Measurements from ENCODE around the gene CSNK1D.

Gene CSNK1D

GRCh38 chr17:82236142-82236971, 37.1 kb downstream of the CSNK1D start:
- Histone ChIP-seq H3K14ac (ENCODE audit: low read length) (no peak overlapping the region), H3K36me3 (ENCODE audit: control insufficient read depth in 1 of 2, insufficient read depth in 2 of 2, low read length in 2 of 2) (peaks cover 46 to 59% of the 10 kb centered on the region in 2 experiments), H2BK5ac (ENCODE audit: low read depth, low read length, poor library complexity) (peak overlapping the region; percentile 11), H3K4me2 (ENCODE audit: low read length) (no peak overlapping the region), H3K79me2 (ENCODE audit: control insufficient read depth, insufficient read depth, low read length, poor library complexity) (peaks cover 8% of the 10 kb centered on the region), H3K18ac (ENCODE audit: low read length) (peak overlapping the region; percentile 7), H3K4ac (ENCODE audit: low read depth, low read length) (no peak overlapping the region), H3K4me3 (ENCODE audit: low read depth, low read length) (no peak overlapping the region), H4K12ac (ENCODE audit: low read depth, low read length) (peak overlapping the region; percentile 34), H3K23ac (ENCODE audit: low read length) (no peak overlapping the region), H3K9ac (ENCODE audit: low read length) (no peak overlapping the region), H3K9me3 (ENCODE audit: insufficient read depth, low read depth, low read length) (peaks cover 2% of the 10 kb centered on the region), H3K27ac (ENCODE audit: low read depth, low read length) (peak overlapping the region; percentile 18), H4K91ac (ENCODE audit: low read depth, low read length) (peak overlapping the region; percentile 32), H2BK120ac (ENCODE audit: insufficient read depth, low read length, poor library complexity) (no peak overlapping the region), H3K4me1 (ENCODE audit: control insufficient read depth in 1 of 2, insufficient read depth in 2 of 2, low read length in 2 of 2) (peaks cover 32 to 38% of the 10 kb centered on the region in 2 experiments), H3K79me1 (ENCODE audit: low read length) (peaks cover 17% of the 10 kb centered on the region), H4K8ac (ENCODE audit: low read depth, low read length) (peak overlapping the region; percentile 21), H2AFZ (ENCODE audit: insufficient read depth, low read length, poor library complexity) (no peak overlapping the region), H2BK12ac (ENCODE audit: low read length) (peak overlapping the region; percentile 11), H2AK5ac (ENCODE audit: low read length) (peak overlapping the region; percentile 7), H3K27me3 (ENCODE audit: insufficient read depth, low read length) (no peaks in the 10 kb centered on the region)
- no CpG with 5 or more reads among the region's 44 CpGs for WGBS (ENCODE audit: extremely low coverage, insufficient coverage, insufficient read length)
- peak in 1 of 2 donors; percentile 59 for DNase-seq

- peak overlapping the region; percentile 32 for H4K91ac ChIP-seq (ENCODE audit: low read depth, low read length)
- H2BK5ac ChIP-seq (ENCODE audit: low read depth, low read length, poor library complexity), result no peak overlapping the region
- H3K18ac ChIP-seq (ENCODE audit: low read length), result peak overlapping the region; percentile 2
- no peak overlapping the region for H3K4me2 ChIP-seq (ENCODE audit: low read length)
- peak overlapping the region; percentile 9 for H2BK120ac ChIP-seq (ENCODE audit: insufficient read depth, low read length, poor library complexity)
- H3K4ac ChIP-seq (ENCODE audit: low read depth, low read length), result peak overlapping the region; percentile 17
- WGBS (ENCODE audit: extremely low coverage, insufficient coverage, insufficient read length), result no CpG with 5 or more reads among the region's 15 CpGs
- H2AK5ac ChIP-seq (ENCODE audit: low read length), result peak overlapping the region; percentile 7
- H3K36me3 ChIP-seq (ENCODE audit: control insufficient read depth in 1 of 2, insufficient read depth in 2 of 2, low read length in 2 of 2), result peaks cover 43 to 55% of the 10 kb centered on the region in 2 experiments
- peaks cover 19% of the 10 kb centered on the region for H3K79me1 ChIP-seq (ENCODE audit: low read length)
- peaks cover 2% of the 10 kb centered on the region for H3K9me3 ChIP-seq (ENCODE audit: insufficient read depth, low read depth, low read length)
- H2AFZ ChIP-seq (ENCODE audit: insufficient read depth, low read length, poor library complexity), result no peak overlapping the region
- H4K12ac ChIP-seq (ENCODE audit: low read depth, low read length), result no peak overlapping the region
- H3K79me2 ChIP-seq (ENCODE audit: control insufficient read depth, insufficient read depth, low read length, poor library complexity), result peaks cover 9% of the 10 kb centered on the region
- H3K14ac ChIP-seq (ENCODE audit: low read length), result no peak overlapping the region
- H4K8ac ChIP-seq (ENCODE audit: low read depth, low read length), result peak overlapping the region; percentile 21
- H3K4me3 ChIP-seq (ENCODE audit: low read depth, low read length), result no peak overlapping the region
- peaks cover 32 to 42% of the 10 kb centered on the region in 2 experiments for H3K4me1 ChIP-seq (ENCODE audit: control insufficient read depth in 1 of 2, insufficient read depth in 2 of 2, low read length in 2 of 2)
- DNase-seq, result peak; percentile 80 to 90
- peak overlapping the region; percentile 7 for H3K27ac ChIP-seq (ENCODE audit: low read depth, low read length)
- H3K9ac ChIP-seq (ENCODE audit: low read length), result no peak overlapping the region
- no peak overlapping the region for H3K23ac ChIP-seq (ENCODE audit: low read length)
- H2BK12ac ChIP-seq (ENCODE audit: low read length), result peak overlapping the region; percentile 12
- no peaks in the 10 kb centered on the region for H3K27me3 ChIP-seq (ENCODE audit: insufficient read depth, low read length)
These were observed 37.7 kb downstream of the CSNK1D start for GRCh38 chr17:82235775-82236141.

GRCh38 chr17:82235056-82235774, 38.3 kb downstream of the CSNK1D start:
- Histone ChIP-seq H3K27ac (ENCODE audit: low read depth, low read length) (peak overlapping the region; percentile 23), H2AK5ac (ENCODE audit: low read length) (peak overlapping the region; percentile 5), H3K9ac (ENCODE audit: low read length) (no peak overlapping the region), H2AFZ (ENCODE audit: insufficient read depth, low read length, poor library complexity) (no peak overlapping the region), H3K9me3 (ENCODE audit: insufficient read depth, low read depth, low read length) (peaks cover 2% of the 10 kb centered on the region), H4K91ac (ENCODE audit: low read depth, low read length) (peak overlapping the region; percentile 32), H4K12ac (ENCODE audit: low read depth, low read length) (no peak overlapping the region), H4K8ac (ENCODE audit: low read depth, low read length) (no peak overlapping the region), H3K4me3 (ENCODE audit: low read depth, low read length) (no peak overlapping the region), H3K79me2 (ENCODE audit: control insufficient read depth, insufficient read depth, low read length, poor library complexity) (peaks cover 9% of the 10 kb centered on the region), H3K27me3 (ENCODE audit: insufficient read depth, low read length) (no peaks in the 10 kb centered on the region), H3K4ac (ENCODE audit: low read depth, low read length) (peak overlapping the region; percentile 17), H2BK12ac (ENCODE audit: low read length) (peak overlapping the region; percentile 12), H3K79me1 (ENCODE audit: low read length) (peaks cover 19% of the 10 kb centered on the region), H3K4me2 (ENCODE audit: low read length) (peak overlapping the region; percentile 2), H2BK120ac (ENCODE audit: insufficient read depth, low read length, poor library complexity) (peak overlapping the region; percentile 9), H3K4me1 (ENCODE audit: control insufficient read depth in 1 of 2, insufficient read depth in 2 of 2, low read length in 2 of 2) (peaks cover 37 to 47% of the 10 kb centered on the region in 2 experiments), H2BK5ac (ENCODE audit: low read depth, low read length, poor library complexity) (no peak overlapping the region), H3K23ac (ENCODE audit: low read length) (no peak overlapping the region), H3K14ac (ENCODE audit: low read length) (peak overlapping the region; percentile 1), H3K18ac (ENCODE audit: low read length) (peak overlapping the region; percentile 2), H3K36me3 (ENCODE audit: control insufficient read depth in 1 of 2, insufficient read depth in 2 of 2, low read length in 2 of 2) (peaks cover 39 to 49% of the 10 kb centered on the region in 2 experiments)
- DNase-seq, result peak in 1 of 2 donors; percentile 3
- no CpG with 5 or more reads among the region's 19 CpGs for WGBS (ENCODE audit: extremely low coverage, insufficient coverage, insufficient read length)

GRCh38 chr17:82234211-82235055, 39.1 kb downstream of the CSNK1D start:
- peaks cover 1% of the 10 kb centered on the region for H3K9me3 ChIP-seq (ENCODE audit: insufficient read depth, low read depth, low read length)
- WGBS (ENCODE audit: extremely low coverage, insufficient coverage, insufficient read length), result no CpG with 5 or more reads among the region's 26 CpGs
- peaks cover 19% of the 10 kb centered on the region for H3K79me1 ChIP-seq (ENCODE audit: low read length)

More at GRCh38 chr17:82234211-82235055, 39.1 kb downstream of the CSNK1D start:
- Histone ChIP-seq H3K79me2 (ENCODE audit: control insufficient read depth, insufficient read depth, low read length, poor library complexity) (peaks cover 9% of the 10 kb centered on the region), H3K4ac (ENCODE audit: low read depth, low read length) (no peak overlapping the region), H3K9ac (ENCODE audit: low read length) (no peak overlapping the region), H4K12ac (ENCODE audit: low read depth, low read length) (no peak overlapping the region), H3K4me1 (ENCODE audit: control insufficient read depth in 1 of 2, insufficient read depth in 2 of 2, low read length in 2 of 2) (peaks cover 42 to 55% of the 10 kb centered on the region in 2 experiments), H2BK5ac (ENCODE audit: low read depth, low read length, poor library complexity) (peak overlapping the region; percentile 29), H4K91ac (ENCODE audit: low read depth, low read length) (peak overlapping the region; percentile 23), H2AFZ (ENCODE audit: insufficient read depth, low read length, poor library complexity) (no peak overlapping the region), H3K4me2 (ENCODE audit: low read length) (peak overlapping the region; percentile 2), H2BK12ac (ENCODE audit: low read length) (no peak overlapping the region), H2AK5ac (ENCODE audit: low read length) (peak overlapping the region; percentile 18), H3K23ac (ENCODE audit: low read length) (no peak overlapping the region), H4K8ac (ENCODE audit: low read depth, low read length) (peak overlapping the region; percentile 37), H3K36me3 (ENCODE audit: control insufficient read depth in 1 of 2, insufficient read depth in 2 of 2, low read length in 2 of 2) (peaks cover 31 to 41% of the 10 kb centered on the region in 2 experiments), H3K4me3 (ENCODE audit: low read depth, low read length) (no peak overlapping the region), H3K27me3 (ENCODE audit: insufficient read depth, low read length) (peaks cover 3% of the 10 kb centered on the region), H2BK120ac (ENCODE audit: insufficient read depth, low read length, poor library complexity) (peak overlapping the region; percentile 35), H3K14ac (ENCODE audit: low read length) (peak overlapping the region; percentile 5), H3K27ac (ENCODE audit: low read depth, low read length) (peak overlapping the region; percentile 15), H3K18ac (ENCODE audit: low read length) (peak overlapping the region; percentile 38)
- DNase-seq, result peak in 1 of 2 donors; percentile 62
